ENCODE data around the gene EPS8L1.

The EPS8L1 gene

DNA sequence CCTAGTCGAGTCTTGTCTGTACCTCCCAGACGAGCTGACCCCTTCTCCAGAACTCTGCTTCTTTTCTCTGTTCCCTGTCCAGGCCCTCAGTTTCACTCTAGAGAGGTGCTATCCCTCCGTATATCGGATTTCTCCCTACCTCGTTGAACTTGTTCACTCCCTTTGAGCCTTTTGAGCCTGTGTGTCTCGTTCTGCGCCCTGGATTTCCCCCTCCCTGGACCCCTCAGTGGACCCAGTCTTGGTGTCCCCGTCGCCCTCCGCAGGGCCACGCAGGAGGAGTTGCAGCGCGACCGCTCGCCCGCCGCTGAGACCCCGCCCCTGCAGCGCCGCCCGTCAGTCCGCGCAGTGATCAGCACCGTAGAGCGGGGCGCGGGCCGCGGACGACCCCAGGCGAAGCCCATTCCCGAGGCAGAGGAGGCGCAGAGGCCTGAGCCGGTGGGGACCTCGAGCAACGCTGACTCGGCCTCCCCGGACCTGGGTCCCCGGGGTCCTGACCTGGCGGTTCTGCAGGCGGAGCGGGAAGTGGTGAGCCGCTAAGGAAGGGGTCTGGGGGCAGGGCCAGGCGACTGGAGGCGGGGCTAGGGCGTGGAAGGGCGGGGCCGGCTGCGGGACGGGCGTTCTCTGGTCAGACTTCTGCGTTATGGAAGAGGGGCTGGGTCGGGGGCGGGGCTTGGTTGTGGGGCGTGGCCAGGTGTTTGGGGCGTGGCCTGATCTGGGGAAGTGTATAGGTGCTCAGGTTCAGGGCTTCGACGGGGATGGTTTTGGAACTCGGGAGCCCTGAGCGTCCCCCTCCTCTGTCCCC, 5.5 kb downstream of the EPS8L1 start:
- DNase-seq: peak; percentile 81 to 82

DNA sequence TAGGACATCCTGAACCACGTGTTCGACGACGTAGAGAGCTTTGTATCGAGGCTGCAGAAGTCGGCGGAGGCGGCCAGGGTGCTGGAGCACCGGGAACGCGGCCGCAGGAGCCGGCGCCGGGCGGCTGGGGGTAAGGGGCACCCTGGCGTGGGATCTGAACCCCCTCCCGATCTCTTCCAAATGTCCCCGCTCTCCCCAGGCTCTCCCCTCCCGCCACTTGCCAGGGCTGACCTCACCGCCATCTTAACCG, 6.0 kb downstream of the EPS8L1 start:
- DNase-seq: no peak

DNA sequence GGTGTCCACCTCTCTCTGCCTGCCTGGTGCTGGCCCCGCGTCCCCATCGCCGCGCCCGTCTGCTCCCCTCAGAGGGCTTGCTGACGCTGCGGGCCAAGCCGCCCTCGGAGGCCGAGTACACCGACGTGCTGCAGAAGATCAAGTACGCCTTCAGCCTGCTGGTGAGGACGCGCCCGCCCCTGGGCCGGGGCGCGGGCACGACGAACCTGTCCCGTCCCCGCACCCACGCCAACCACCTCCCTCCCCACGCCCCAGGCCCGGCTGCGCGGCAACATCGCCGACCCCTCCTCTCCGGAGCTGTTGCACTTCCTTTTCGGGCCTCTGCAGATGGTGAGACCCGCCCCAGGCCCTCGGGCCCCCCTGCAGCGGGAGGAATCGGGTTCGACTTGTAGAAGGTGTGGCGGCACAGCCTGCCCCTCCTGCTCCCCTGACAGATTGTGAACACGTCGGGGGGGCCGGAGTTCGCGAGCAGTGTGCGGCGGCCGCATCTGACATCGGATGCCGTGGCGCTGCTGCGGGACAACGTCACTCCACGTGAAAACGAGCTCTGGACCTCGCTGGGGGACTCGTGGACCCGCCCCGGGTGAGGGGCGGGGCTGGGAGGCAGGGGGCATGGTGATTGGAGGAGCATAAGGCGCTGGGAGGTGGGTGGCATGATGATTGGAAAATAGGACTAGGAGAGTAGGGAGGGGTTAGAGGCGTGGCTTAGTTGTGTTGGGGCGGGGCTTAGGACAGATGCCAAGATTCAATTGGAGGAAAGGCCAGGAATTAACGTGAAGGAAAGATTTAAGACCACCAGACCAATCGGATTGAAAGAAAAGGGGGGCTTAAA, 6.6 kb downstream of the EPS8L1 start:
- DNase-seq: peak; percentile 39 to 67

DNA sequence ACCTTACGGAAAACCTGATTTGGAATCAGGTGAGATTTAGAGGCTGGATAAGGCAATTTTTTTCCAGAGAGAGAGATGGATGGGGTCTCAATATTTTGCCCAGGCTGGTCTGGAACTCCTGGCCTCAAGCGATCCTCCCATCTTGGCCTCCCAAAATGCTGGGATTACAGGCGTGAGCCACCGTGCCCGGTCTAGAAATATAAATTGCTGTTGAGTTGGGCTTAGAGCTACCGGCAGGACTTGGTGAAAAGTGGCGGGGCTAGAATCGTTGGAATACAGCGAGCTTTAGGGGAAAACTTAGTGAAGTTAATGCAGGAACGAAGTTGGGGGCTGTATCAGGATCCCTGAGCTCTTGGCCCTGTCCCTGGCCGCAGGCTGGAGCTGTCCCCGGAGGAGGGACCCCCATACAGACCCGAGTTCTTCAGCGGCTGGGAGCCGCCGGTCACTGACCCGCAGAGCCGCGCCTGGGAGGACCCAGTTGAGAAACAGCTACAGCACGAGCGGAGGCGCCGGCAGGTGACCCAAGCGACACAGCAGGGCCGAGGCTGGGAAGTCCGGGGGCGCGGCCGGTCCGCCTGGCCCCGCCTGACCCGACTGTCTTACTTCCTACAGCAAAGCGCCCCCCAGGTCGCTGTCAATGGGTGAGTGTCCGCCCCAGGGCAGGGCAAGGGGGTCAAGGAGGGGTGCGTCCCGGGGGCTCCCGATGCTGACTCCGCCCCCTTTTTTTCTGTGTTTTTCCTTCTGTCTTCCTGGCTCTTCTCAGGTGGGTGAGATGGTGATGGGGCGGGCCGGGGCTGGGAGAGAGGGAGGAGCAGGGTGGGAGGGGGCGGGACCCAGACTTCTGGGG, 7.6 kb downstream of the EPS8L1 start:
- no peak for DNase-seq

DNA sequence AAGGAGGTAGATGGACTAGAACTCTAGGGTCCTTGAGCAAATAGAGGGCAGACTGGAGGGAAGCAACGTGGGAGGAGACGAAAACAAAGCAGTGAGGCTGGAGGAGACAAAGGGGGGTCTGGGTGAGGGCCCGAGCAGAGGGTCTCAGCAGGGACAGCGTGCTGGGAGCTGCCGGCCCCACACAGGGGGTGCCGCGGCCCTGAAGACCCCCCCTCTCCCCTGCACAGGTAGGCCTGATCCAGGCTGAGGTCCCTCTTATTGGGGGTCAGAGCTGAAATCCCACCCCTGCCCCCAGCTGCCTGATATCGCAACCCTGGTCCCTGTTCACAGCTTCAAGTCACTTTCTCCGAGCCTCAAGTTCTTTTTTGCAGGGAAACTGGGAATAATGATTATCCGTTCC, 8.7 kb downstream of the EPS8L1 start:
- no peak for DNase-seq

GRCh38 chr19:55085923-55086715, 10.4 kb downstream of the EPS8L1 start:
- no peak for DNase-seq

- DNase-seq: peak; percentile 41 to 53
Measured at GRCh38 chr19:55086730-55087541, 11.3 kb downstream of the EPS8L1 start.

DNA sequence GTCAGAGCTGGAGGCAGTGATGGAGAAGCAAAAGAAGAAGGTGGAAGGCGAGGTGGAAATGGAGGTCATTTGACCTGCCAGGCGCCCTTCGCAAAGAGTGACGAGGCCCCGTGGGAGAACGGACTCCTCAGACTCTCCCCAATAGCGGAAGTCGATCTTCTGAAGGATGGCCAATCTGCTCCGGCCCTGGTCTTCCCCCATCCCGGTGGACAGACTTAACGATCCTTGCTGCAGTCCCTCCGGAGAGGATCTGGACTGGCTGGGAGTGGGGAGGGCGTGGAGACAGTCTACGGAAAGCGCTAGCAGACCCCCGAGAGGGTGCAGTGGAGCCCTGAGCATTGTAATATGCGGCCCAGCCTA, 11.9 kb downstream of the EPS8L1 start:
- DNase-seq: no peak

- no peak for DNase-seq
Measured at GRCh38 chr19:55088021-55088451, 12.4 kb downstream of the EPS8L1 start.

- DNase-seq: peak; percentile 67 to 79
Measured at GRCh38 chr19:55088543-55089341, 13.1 kb downstream of the EPS8L1 start.

- no peak for DNase-seq
Measured at GRCh38 chr19:55089342-55089944, 13.8 kb downstream of the EPS8L1 start.

DNA sequence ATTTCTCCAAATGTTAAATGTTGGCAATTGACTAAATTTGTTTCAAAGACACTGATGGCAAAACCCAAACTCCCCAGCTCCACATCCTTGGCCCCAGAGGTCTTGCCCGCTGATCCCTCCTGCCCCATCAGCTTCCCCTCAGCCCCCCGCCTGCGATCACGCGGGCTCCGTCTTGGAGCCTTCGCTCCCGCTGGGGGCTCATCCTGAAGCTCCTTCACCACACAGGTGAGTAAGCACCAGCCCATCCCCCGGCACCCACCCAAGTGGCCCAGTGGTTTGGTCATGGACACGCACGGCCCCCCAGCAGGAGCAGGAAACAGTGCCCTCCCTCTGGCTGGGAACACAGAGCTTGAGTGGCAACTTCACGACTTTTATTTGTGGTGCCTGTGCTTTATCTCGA, 14.9 kb downstream of the EPS8L1 start:
- no peak for DNase-seq

DNA sequence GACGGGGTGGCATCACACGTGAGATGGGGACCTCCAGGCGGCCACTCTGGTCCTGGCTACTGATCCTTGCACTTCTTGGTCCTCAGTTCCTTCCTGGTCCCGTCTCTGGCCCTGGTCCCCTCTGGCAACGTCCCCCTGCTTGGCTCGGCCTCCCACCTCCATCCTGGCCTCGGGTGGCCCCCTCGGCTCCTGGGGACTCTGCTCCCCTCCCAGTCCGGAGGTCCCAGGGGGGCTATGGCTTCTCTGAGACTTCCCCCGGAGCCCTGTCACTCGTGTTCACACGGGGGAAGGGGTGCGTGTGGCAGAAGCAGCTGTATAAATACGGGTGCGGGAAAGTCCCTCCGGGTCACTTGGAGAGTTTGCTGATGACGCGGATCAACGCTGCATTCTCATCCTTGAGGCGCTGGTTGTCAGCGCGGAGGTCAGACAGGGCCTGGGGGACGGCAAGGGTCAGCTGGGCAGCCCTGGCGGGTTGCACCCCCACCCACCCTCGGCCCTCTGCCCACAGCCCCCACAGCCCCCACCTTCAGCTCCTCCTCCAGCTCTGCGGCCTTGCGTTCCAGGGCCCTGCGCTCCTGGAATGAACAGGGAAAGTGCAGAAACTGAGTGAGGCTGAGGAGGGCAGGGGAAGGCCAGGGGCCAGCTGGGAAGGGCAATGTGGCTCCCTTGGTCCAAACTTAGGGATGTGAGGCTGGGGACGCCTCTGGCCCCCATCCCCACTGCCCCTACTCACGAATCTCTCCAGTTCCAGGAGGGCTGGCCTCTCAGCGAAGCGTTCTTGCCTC, 15.6 kb downstream of the EPS8L1 start:
- DNase-seq: no peak

- DNase-seq: no peak
Measured at GRCh38 chr19:55091955-55092354, 16.3 kb downstream of the EPS8L1 start.

DNA sequence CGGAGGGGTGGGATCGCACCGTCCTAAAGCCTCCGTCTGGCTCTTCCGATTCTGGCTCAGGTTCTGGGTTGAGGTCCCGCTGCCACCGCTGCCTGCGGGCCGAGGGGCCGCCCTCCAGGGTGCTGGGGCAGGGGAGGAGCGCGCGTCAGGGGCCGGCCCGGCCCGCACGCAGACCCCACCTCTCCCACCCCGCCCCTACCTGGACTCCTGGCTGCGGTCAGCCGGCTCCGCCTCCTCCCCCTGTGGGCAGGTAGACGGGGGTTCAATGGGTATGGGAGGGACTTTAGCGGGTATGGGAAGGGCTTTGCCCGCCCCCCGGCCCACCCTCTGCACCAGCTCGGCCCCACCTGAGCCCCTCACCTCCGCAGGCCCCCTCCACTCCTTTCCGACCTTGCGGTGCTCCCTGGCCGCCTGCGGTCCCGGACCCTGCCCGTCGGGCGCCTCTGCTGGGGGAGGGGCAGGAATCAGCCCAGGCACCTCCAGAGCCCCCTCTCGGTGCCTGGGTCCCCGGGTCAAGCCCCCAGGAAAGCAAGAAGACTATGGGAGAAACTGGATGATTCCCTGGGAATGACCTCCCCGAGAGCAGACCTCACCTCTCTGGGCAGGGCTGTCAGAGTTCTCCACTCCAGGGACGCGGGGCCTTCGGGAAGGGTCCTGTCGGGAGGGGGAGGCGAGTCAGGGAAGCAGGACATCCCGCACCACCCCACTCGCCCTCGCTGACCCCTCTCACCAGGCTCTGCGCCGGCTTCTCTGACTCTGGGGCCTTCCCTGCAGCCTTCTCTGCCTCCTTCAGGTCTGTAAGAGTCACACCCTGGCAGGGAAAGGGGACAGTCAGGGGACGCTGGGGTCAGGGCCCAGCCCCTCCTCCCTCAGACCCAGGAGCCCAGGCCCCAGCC, 17.0 kb downstream of the EPS8L1 start:
- no peak for DNase-seq

DNA sequence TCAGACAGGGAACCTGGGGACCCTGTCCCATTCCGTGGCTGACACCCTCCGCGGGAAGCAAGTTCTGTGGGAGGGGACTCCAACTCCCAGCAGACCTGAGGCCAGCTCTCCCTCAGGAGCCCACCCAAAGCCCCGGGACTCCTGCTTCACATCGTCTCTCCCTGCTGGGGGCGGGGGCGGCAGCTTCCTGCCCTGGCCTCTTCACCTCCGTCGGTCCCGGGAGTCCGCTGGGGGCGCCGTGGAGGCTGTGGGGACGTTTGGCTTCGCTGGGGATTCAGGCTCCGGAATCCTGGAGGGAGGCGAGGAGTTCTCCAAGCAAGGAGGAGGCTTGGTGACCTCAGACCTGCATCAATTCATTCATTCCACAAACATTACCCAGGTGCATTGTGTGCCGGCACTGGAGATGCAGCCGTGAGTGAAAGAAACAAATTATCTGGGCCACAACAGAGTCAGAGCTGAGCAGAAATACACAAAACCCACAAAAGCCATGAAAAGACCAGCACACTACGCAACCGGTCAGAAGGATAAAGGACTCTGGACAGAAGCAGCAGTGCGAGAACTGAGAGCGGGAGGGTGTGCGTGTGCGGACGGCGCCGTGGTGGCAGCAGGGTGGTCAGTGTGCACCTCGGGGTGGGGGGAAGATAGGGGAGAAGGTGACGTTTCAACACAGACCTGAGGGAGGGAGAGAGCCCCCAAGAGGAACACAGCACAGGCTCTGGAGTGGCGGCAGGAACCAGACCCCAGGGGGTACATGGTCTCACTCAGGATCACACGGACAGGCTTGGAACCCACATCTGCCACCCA, 19.0 kb downstream of the EPS8L1 start:
- no peak for DNase-seq

GRCh38 chr19:55095260-55096060, 19.8 kb downstream of the EPS8L1 start:
- DNase-seq: no peak
